Mesenchymal stem cell (in vitro differentiated cells and primary cell): ENCODE results near the gene DCLK1.
A peak's percentile ranks its signal among the peaks of the same experiment; 100 is the strongest.

Experiments used
- DNase-seq: peaks from one replicate; pipeline ENCODE4 v3.0.0-alpha.2; 2013
- H2AFZ ChIP-seq: one replicate; pipeline ENCODE4 v1.6.1; 2013; ENCODE audit warnings: low read depth, mild to moderate bottlenecking, control low read depth, inconsistent platforms, low read length, moderate library complexity
- H2AK5ac ChIP-seq: 2 replicates; pipeline ENCODE4 v1.6.1; 2013; ENCODE audit warnings: low read length, moderate library complexity, mild to moderate bottlenecking, inconsistent platforms; ENCODE audit not compliant: severe bottlenecking
- H2BK120ac ChIP-seq: one replicate; pipeline ENCODE4 v1.6.1; 2013; ENCODE audit warnings: low read depth, mild to moderate bottlenecking, inconsistent platforms, low read length, moderate library complexity
- H2BK12ac ChIP-seq, 2 experiments: one replicate each; pipeline ENCODE4 v1.6.1; 2013; ENCODE audit warnings: inconsistent platforms in 2 of 2, low read length in 2 of 2, mild to moderate bottlenecking in 2 of 2, moderate library complexity in 2 of 2, control low read depth in 1 of 2
- H2BK15ac ChIP-seq: one replicate; pipeline ENCODE4 v1.6.1; 2013; ENCODE audit warnings: mild to moderate bottlenecking, low read depth, inconsistent platforms; ENCODE audit not compliant: poor library complexity, severe bottlenecking
- H2BK5ac ChIP-seq: 2 replicates; pipeline ENCODE4 v1.6.1; 2013; ENCODE audit warnings: low read depth, mild to moderate bottlenecking, low read length, control low read depth, inconsistent platforms; ENCODE audit not compliant: poor library complexity, severe bottlenecking
- H3K14ac ChIP-seq, 2 experiments: one replicate each; pipeline ENCODE4 v1.6.1; 2013; ENCODE audit warnings: inconsistent platforms in 2 of 2, low read length in 2 of 2, control low read depth in 1 of 2, mild to moderate bottlenecking in 1 of 2, moderate library complexity in 1 of 2
- H3K18ac ChIP-seq, 2 experiments: one replicate each; pipeline ENCODE4 v1.6.1; 2013; ENCODE audit warnings: inconsistent platforms in 2 of 2, low read length in 2 of 2, control low read depth in 1 of 2, low read depth in 1 of 2, mild to moderate bottlenecking in 1 of 2
- H3K23ac ChIP-seq, 2 experiments: one replicate each; pipeline ENCODE4 v1.6.1; 2013; ENCODE audit warnings: inconsistent platforms in 2 of 2, low read length in 2 of 2, mild to moderate bottlenecking in 2 of 2, moderate library complexity in 2 of 2, control low read depth in 1 of 2
- H3K27ac ChIP-seq: 2 replicates; pipeline ENCODE4 v1.5.1; 2013; ENCODE audit warnings: mild to moderate bottlenecking, moderate library complexity, low read length, control low read depth, inconsistent platforms; ENCODE audit not compliant: poor library complexity, severe bottlenecking
- H3K27me3 ChIP-seq, 2 experiments: 2 replicates each; pipeline versions ENCODE4 v1.6.1 to v1.7.0; 2013; ENCODE audit warnings: low read length in 2 of 2, mild to moderate bottlenecking in 2 of 2, moderate library complexity in 2 of 2, control low read depth in 1 of 2, inconsistent platforms in 1 of 2; ENCODE audit not compliant: control insufficient read depth in 1 of 2, insufficient read depth in 1 of 2
- H3K36me3 ChIP-seq, 2 experiments: 2 replicates each; pipeline versions ENCODE4 v1.6.1 to v1.7.0; 2013; ENCODE audit warnings: low read length in 2 of 2, control low read depth in 1 of 2, inconsistent platforms in 1 of 2, low read depth in 1 of 2, mild to moderate bottlenecking in 1 of 2; ENCODE audit not compliant: insufficient read depth in 2 of 2, control insufficient read depth in 1 of 2
- H3K4ac ChIP-seq, 2 experiments: one replicate each; pipeline ENCODE4 v1.6.1; 2013; ENCODE audit warnings: inconsistent platforms in 2 of 2, low read length in 2 of 2, mild to moderate bottlenecking in 2 of 2, moderate library complexity in 2 of 2, control low read depth in 1 of 2, low read depth in 1 of 2
- H3K4me1 ChIP-seq: 2 replicates; pipeline ENCODE4 v1.6.1; 2013; ENCODE audit warnings: low read depth, low read length, control low read depth; ENCODE audit not compliant: control insufficient read depth, insufficient read depth
- H3K4me2 ChIP-seq: 2 replicates; pipeline ENCODE4 v1.6.1; 2013; ENCODE audit warnings: low read length, mild to moderate bottlenecking, inconsistent platforms; ENCODE audit not compliant: poor library complexity, severe bottlenecking
- H3K4me3 ChIP-seq, 2 experiments: 2 replicates each; pipeline versions ENCODE4 v1.5.1 to v1.7.0; 2013; ENCODE audit warnings: low read length in 2 of 2, mild to moderate bottlenecking in 2 of 2, control low read depth in 1 of 2, low read depth in 1 of 2; ENCODE audit not compliant: insufficient read depth in 1 of 2
- H3K79me1 ChIP-seq: replicated peaks from 2 replicates; pipeline ENCODE4 v1.6.1; 2013; ENCODE audit warnings: mild to moderate bottlenecking, control low read depth, low read length, inconsistent platforms; ENCODE audit not compliant: poor library complexity, severe bottlenecking
- H3K9ac ChIP-seq: 2 replicates; pipeline ENCODE4 v1.7.0; 2013; ENCODE audit warnings: mild to moderate bottlenecking, low read length, moderate library complexity
- H3K9me3 ChIP-seq: 2 replicates; pipeline ENCODE4 v1.7.0; 2013; ENCODE audit warnings: mild to moderate bottlenecking, low read length; ENCODE audit not compliant: control insufficient read depth
- H4K8ac ChIP-seq: one replicate; pipeline ENCODE4 v1.6.1; 2013; ENCODE audit warnings: inconsistent platforms, mild to moderate bottlenecking, low read length, moderate library complexity
- H4K91ac ChIP-seq: one replicate; pipeline ENCODE4 v1.6.1; 2013; ENCODE audit warnings: mild to moderate bottlenecking, low read length, inconsistent platforms
- WGBS: methylation state at CpG from one replicate; pipeline ENCODE4 v1.1.7; 2013; ENCODE audit warnings: mixed read lengths; 5-methylcytosine and 5-hydroxymethylcytosine counted together

Gene DCLK1

DNA sequence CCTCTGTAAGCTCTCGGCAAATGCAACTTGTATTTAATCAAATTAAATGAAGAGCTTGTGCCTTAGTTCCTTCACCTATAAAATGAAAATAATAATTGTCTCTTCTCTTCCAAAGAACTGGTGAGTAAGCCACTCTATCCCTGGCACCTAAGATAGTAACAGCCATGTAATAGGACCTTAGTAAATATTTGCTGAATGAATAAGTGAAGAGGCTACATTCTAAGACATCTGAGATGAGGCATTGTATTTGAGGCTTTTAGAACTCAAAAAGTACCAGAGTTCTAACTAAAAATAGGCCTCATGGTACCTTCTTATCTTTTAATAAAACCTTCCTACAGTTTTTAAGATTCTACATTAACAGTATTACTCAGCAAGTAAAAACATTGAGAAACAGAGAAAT, 17.3 kb upstream of the DCLK1 start:
- H3K4ac ChIP-seq = no peak overlapping the region
- H2BK5ac ChIP-seq = no peak overlapping the region
- H3K4me1 ChIP-seq = no peaks in the 10 kb centered on the region
- no peak overlapping the region for H3K23ac ChIP-seq
- no peak overlapping the region for H3K14ac ChIP-seq
- H3K18ac ChIP-seq = no peak overlapping the region
- peaks cover 16% of the 10 kb centered on the region for H3K9me3 ChIP-seq
- no peaks in the 10 kb centered on the region for H3K36me3 ChIP-seq
- no peak overlapping the region for H3K4me3 ChIP-seq
- no peak overlapping the region for H4K91ac ChIP-seq
- no peak overlapping the region for H2BK12ac ChIP-seq
- no peak overlapping the region for H4K8ac ChIP-seq
- H3K79me1 ChIP-seq = no peaks in the 10 kb centered on the region
- WGBS = no CpG with 5 or more reads among the region's 1 CpG
- no peak overlapping the region for H3K27ac ChIP-seq
- H3K27me3 ChIP-seq = no peaks in the 10 kb centered on the region
- H2BK120ac ChIP-seq = no peak overlapping the region
- DNase-seq = no peak
- H2BK15ac ChIP-seq = no peak overlapping the region
- H3K9ac ChIP-seq = peak overlapping the region; percentile 52
- no peak overlapping the region for H3K4me2 ChIP-seq
- no peak overlapping the region for H2AFZ ChIP-seq
- H2AK5ac ChIP-seq = no peak overlapping the region

DNA sequence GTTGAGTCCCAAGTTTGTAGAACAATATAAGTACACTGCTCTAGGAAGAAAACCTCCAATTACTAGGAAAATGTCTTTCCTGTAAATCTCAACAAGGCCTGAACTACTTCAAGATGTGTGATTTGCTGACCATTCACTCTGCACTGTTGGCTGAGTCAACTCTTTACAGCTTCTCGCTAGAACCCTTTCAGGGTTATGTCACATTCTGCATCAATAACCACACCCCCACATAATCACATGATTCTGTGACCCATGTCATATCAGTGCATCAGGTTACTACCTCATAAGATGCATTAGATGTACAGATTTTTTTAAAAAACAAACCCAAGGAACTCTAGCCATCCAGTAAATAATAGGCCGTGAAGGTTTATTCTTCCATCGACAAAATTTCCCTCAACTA, 16.1 kb upstream of the DCLK1 start:
- no peak overlapping the region for H3K14ac ChIP-seq
- no peak overlapping the region for H3K27ac ChIP-seq
- DNase-seq = no peak
- H4K91ac ChIP-seq = no peak overlapping the region
- no peak overlapping the region for H3K23ac ChIP-seq
- no peak overlapping the region for H4K8ac ChIP-seq
- no peak overlapping the region for H2AK5ac ChIP-seq
- no peak overlapping the region for H3K4me3 ChIP-seq
- no peak overlapping the region for H2AFZ ChIP-seq
- H2BK120ac ChIP-seq = no peak overlapping the region
- H3K4me1 ChIP-seq = no peaks in the 10 kb centered on the region
- H3K9me3 ChIP-seq = peaks cover 16% of the 10 kb centered on the region
- no peak overlapping the region for H3K4ac ChIP-seq
- no peaks in the 10 kb centered on the region for H3K27me3 ChIP-seq
- H3K4me2 ChIP-seq = no peak overlapping the region
- no peak overlapping the region for H3K18ac ChIP-seq
- H2BK5ac ChIP-seq = no peak overlapping the region
- no peaks in the 10 kb centered on the region for H3K36me3 ChIP-seq
- H2BK15ac ChIP-seq = no peak overlapping the region
- H2BK12ac ChIP-seq = no peak overlapping the region
- no peaks in the 10 kb centered on the region for H3K79me1 ChIP-seq
- H3K9ac ChIP-seq = no peak overlapping the region
- 92% methylated on average over 3 of the region's 3 CpGs for WGBS

DNA sequence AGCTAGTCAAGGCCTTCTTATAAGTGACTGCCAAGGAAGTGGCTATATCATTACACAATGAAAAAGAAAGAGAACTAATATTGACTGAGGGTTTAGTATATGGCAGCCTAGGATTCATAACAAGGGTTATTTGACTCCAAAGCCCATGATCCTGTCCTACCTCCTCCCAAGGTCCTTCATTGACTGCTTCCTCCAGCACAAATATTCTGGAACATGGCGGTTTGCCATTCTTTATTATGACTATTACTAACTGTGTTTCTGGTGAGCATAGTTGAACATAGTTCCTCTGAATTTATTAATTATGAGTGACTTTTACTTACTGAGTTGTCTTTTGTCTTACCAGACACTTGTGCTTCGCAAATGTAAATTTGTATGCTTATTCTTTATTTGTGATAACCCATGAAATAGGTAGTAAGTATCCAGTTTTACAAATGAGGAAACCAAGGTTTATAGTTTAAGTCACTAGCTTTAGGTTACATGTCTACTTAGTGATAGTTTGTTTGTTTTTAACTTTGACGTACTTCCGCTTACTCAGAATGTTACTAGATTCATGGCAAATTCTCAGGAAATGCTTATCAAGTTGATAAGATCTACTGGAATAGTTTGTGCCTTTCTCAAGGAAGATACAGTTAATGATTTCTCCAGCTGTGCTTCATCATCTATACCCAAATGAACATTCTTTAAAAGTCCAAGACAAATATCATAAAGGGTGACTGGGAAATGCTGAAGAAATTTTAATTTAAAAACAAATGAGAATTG, 15.5 kb upstream of the DCLK1 start:
- no peak overlapping the region for H3K23ac ChIP-seq
- H4K91ac ChIP-seq = no peak overlapping the region
- peaks cover 16% of the 10 kb centered on the region for H3K9me3 ChIP-seq
- H3K4me3 ChIP-seq = no peak overlapping the region
- 100% methylated on average over 1 of the region's 4 CpGs for WGBS
- no peak overlapping the region for H3K27ac ChIP-seq
- no peak for DNase-seq
- no peak overlapping the region for H3K18ac ChIP-seq
- no peak overlapping the region for H3K4me2 ChIP-seq
- H3K4me1 ChIP-seq = no peaks in the 10 kb centered on the region
- H3K27me3 ChIP-seq = no peaks in the 10 kb centered on the region
- H4K8ac ChIP-seq = no peak overlapping the region
- H3K9ac ChIP-seq = no peak overlapping the region
- H3K36me3 ChIP-seq = no peaks in the 10 kb centered on the region
- no peak overlapping the region for H3K4ac ChIP-seq
- no peak overlapping the region for H2BK12ac ChIP-seq
- H2BK5ac ChIP-seq = no peak overlapping the region
- H3K79me1 ChIP-seq = no peaks in the 10 kb centered on the region
- no peak overlapping the region for H2AK5ac ChIP-seq
- H2BK120ac ChIP-seq = no peak overlapping the region
- H2AFZ ChIP-seq = no peak overlapping the region
- H2BK15ac ChIP-seq = no peak overlapping the region
- no peak overlapping the region for H3K14ac ChIP-seq

DNA sequence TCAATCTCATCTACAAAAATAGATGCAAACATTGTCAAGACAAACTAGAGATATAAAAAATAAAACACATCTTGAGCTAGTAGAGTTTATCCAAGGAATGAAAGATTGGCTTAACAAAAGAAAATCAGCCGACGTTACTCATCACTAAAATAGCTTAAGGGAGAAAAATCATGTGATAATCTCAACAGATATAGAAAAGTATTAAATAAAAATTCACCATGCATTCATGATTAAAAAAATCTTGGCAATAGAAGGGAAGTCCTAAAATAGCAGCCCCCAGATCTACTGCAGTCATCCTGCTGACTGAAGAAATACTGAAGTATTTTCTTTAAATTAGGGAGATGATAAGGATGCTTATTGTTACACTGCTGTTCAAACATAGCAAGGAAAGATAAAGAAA, 12.6 kb upstream of the DCLK1 start:
- H2AK5ac ChIP-seq = no peak overlapping the region
- H2BK15ac ChIP-seq = no peak overlapping the region
- H3K36me3 ChIP-seq = no peaks in the 10 kb centered on the region
- no peak overlapping the region for H3K4ac ChIP-seq
- H4K8ac ChIP-seq = no peak overlapping the region
- H3K27ac ChIP-seq = no peak overlapping the region
- H3K9ac ChIP-seq = no peak overlapping the region
- no peak overlapping the region for H3K4me2 ChIP-seq
- no peak overlapping the region for H2BK5ac ChIP-seq
- no peak for DNase-seq
- H3K79me1 ChIP-seq = no peaks in the 10 kb centered on the region
- H3K23ac ChIP-seq = no peak overlapping the region
- H3K18ac ChIP-seq = no peak overlapping the region
- peaks cover 18% of the 10 kb centered on the region for H3K9me3 ChIP-seq
- no peak overlapping the region for H3K14ac ChIP-seq
- no peak overlapping the region for H3K4me3 ChIP-seq
- no peak overlapping the region for H4K91ac ChIP-seq
- H3K27me3 ChIP-seq = no peaks in the 10 kb centered on the region
- no peak overlapping the region for H2BK120ac ChIP-seq
- H3K4me1 ChIP-seq = no peaks in the 10 kb centered on the region
- no CpG with 5 or more reads among the region's 2 CpGs for WGBS
- no peak overlapping the region for H2BK12ac ChIP-seq
- H2AFZ ChIP-seq = no peak overlapping the region
